HG03342 (cell line): ENCODE measurements around the gene DNAJB12.
"Not testable (repeated sequence)": the region's sequence is repeated elsewhere in the genome, so short reads cannot be mapped to it uniquely, and the experiment has no call there.

ENCODE experiments used
- ATAC-seq: cut with Tn5 transposase; IDR thresholded peaks from one replicate; pipeline ENCODE4 v1.9.1; 2021; ENCODE audit warnings: mild to moderate bottlenecking, moderate library complexity; ENCODE audit not compliant: unreplicated experiment

DNAJB12 gene

GRCh38 chr10:72354356-72355213 lies at the start of gene DNAJB12:
DNAJB12 (minus strand) TSS chr10:72354919; CDS start chr10:72354897, 22 bp downstream.
- ATAC-seq = peak; percentile 71

GRCh38 chr10:72395581-72395980 lies 40.9 kb upstream of the DNAJB12 start:
- ATAC-seq = not testable (repeated sequence)

- no peak for ATAC-seq
Observed at GRCh38 chr10:72392571-72392970, 37.9 kb upstream of the DNAJB12 start.

GRCh38 chr10:72390764-72391163 lies 36.0 kb upstream of the DNAJB12 start:
- no peak for ATAC-seq

- no peak for ATAC-seq
Observed at GRCh38 chr10:72389716-72390115, 35.0 kb upstream of the DNAJB12 start.

GRCh38 chr10:72389014-72389413 lies 34.3 kb upstream of the DNAJB12 start:
- ATAC-seq = no peak

- no peak for ATAC-seq
Observed at GRCh38 chr10:72388062-72388461, 33.3 kb upstream of the DNAJB12 start.

- ATAC-seq = no peak
Observed at GRCh38 chr10:72386916-72387586, 32.3 kb upstream of the DNAJB12 start.

- no peak for ATAC-seq
Observed at GRCh38 chr10:72385724-72386123, 31.0 kb upstream of the DNAJB12 start.

GRCh38 chr10:72384982-72385381 lies 30.3 kb upstream of the DNAJB12 start:
- not testable (repeated sequence) for ATAC-seq

GRCh38 chr10:72379776-72380175 lies 25.1 kb upstream of the DNAJB12 start:
- no peak for ATAC-seq

GRCh38 chr10:72379062-72379461 lies 24.3 kb upstream of the DNAJB12 start:
- no peak for ATAC-seq

GRCh38 chr10:72375585-72375984 lies 20.9 kb upstream of the DNAJB12 start:
- ATAC-seq = no peak

- no peak for ATAC-seq
Observed at GRCh38 chr10:72375173-72375572, 20.5 kb upstream of the DNAJB12 start.

GRCh38 chr10:72370201-72370722 lies 15.5 kb upstream of the DNAJB12 start:
- ATAC-seq = no peak

- no peak for ATAC-seq
Observed at GRCh38 chr10:72367301-72367960, 12.7 kb upstream of the DNAJB12 start.

- no peak for ATAC-seq
Observed at GRCh38 chr10:72365106-72365895, 10.6 kb upstream of the DNAJB12 start.

GRCh38 chr10:72364239-72364777 lies 9.6 kb upstream of the DNAJB12 start:
- ATAC-seq = peak; percentile 90

GRCh38 chr10:72356987-72357386 lies 2.3 kb upstream of the DNAJB12 start:
- no peak for ATAC-seq

- ATAC-seq = no peak
Observed at GRCh38 chr10:72356115-72356514, 1.4 kb upstream of the DNAJB12 start.
